Measurements from ENCODE around the gene BAZ1B.

DNA sequence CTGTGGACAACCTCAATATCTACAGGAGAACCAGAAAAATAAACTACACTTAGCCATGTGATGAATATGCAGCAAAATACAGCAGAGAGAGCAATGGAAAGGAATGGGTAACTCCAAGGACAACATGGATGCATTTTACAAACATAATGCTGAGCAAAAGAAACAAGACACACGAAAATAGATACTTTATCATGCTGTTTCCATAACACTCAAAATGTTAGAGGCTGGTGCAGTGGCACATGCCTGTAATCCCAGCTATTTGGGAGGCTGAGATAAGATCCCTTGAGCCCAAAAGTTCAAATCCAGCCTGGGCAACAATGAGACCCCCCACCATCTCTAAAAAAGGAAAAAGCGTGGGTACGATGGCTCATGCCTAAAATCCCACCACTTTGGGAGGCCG, 27.1 kb upstream of the BAZ1B start:
- TF ChIP-seq, protein P1, sequence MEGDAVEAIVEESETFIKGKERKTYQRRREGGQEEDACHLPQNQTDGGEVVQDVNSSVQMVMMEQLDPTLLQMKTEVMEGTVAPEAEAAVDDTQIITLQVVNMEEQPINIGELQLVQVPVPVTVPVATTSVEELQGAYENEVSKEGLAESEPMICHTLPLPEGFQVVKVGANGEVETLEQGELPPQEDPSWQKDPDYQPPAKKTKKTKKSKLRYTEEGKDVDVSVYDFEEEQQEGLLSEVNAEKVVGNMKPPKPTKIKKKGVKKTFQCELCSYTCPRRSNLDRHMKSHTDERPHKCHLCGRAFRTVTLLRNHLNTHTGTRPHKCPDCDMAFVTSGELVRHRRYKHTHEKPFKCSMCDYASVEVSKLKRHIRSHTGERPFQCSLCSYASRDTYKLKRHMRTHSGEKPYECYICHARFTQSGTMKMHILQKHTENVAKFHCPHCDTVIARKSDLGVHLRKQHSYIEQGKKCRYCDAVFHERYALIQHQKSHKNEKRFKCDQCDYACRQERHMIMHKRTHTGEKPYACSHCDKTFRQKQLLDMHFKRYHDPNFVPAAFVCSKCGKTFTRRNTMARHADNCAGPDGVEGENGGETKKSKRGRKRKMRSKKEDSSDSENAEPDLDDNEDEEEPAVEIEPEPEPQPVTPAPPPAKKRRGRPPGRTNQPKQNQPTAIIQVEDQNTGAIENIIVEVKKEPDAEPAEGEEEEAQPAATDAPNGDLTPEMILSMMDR (IDR thresholded peaks at IDR 0.05) = no peak
- no peak for TF ChIP-seq POLR2AphosphoS5 (IDR thresholded peaks at IDR 0.05)
- TF ChIP-seq POLR2A (IDR thresholded peaks at IDR 0.05; ENCODE audit: low read depth) = no peak
- no peak for TF ChIP-seq EP300 (IDR thresholded peaks at IDR 0.05)

Data from esophagus muscularis mucosa (tissue), 4 donors.